BJ (cell line): Measurements from ENCODE around the gene SLC39A2. TPM values are rescaled to one million over a fixed set of nuclear protein-coding genes. Genes with fewer than 3 reads are reported as not detected.

Experiments used
- CTCF ChIA-PET: fragments of 350-600 bp; formaldehyde crosslinking; extraction: SDS; loops from one replicate; lab custom pipeline; 2021; ENCODE audit warnings: antibody characterized with exemption, inconsistent platforms; lab: Yijun Ruan, JAX
- POLR2A ChIA-PET: fragments of 300-600 bp; sonication (Branson Sonifier 250); formaldehyde crosslinking; extraction: SDS; loops from one replicate; lab custom pipeline; 2021; ENCODE audit warnings: antibody characterized with exemption; lab: Charles Lee
- DNase-seq: peaks from one replicate; pipeline ENCODE4 v3.0.0-alpha.2; 2011; ENCODE audit warnings: low read depth
- H3K27me3 ChIP-seq: 2 replicates; pipeline ENCODE4 v1.6.0; 2011; ENCODE audit warnings: low read length; ENCODE audit not compliant: control insufficient read depth, insufficient read depth
- H3K36me3 ChIP-seq: 2 replicates; pipeline ENCODE4 v1.5.1; 2011; ENCODE audit warnings: low read length; ENCODE audit not compliant: control insufficient read depth, insufficient read depth
- H3K4me3 ChIP-seq: 2 replicates; pipeline ENCODE4 v1.5.1; 2011; ENCODE audit warnings: low read depth, mild to moderate bottlenecking, control low read depth, low read length
- CTCF ChIP-seq: IDR thresholded peaks from 2 replicates; pipeline ENCODE4 v1.5.1; 2011; ENCODE audit warnings: low read depth, mild to moderate bottlenecking, control low read depth, inconsistent platforms, low read length, moderate library complexity; ENCODE audit not compliant: insufficient read depth
- polyA plus RNA-seq: library from polyadenylated mRNA; depleted of rRNA; stranded (reverse); fragments of >200 nt; gene quantifications from 2 replicates; pipeline ENCODE4 v1.2.3, GENCODE V29; 2011

SLC39A2 gene
- polyA plus RNA-seq, 1 experiment = not detected

DNA sequence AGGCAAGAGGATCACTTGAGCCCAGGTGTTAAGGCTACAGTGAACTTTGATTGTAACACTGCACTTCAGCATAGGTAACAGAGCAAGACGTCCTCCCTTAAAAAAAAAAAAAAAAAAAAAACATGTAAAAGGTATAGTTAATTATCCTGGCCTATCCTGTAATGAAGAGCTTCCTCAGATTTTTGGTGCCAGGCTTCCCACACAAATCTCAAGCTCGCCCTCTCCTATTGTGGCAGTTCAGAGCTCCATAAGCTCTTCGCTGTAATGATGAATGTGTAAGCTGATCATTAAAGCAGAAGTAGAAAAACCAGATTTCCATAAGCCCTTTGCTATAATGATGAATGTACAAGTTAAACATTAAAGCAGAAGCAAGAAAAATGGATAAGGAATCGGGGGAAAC, 2.0 kb upstream of the SLC39A2 start:
- H3K27me3 ChIP-seq = no peaks in the 10 kb centered on the region
- peaks cover 15% of the 10 kb centered on the region for H3K36me3 ChIP-seq
- ChIA-PET CTCF (interaction anchor here (1.4 to 3.3 kb wide), 5 partner anchors 9 to 95 kb away, joined by 3 to 24 read pairs (median 16); no protein-coding TSS in a partner anchor), POLR2A (no interaction called here)
- no peak for DNase-seq
- TF ChIP-seq CTCF = no peak
- H3K4me3 ChIP-seq = no peak overlapping the region

DNA sequence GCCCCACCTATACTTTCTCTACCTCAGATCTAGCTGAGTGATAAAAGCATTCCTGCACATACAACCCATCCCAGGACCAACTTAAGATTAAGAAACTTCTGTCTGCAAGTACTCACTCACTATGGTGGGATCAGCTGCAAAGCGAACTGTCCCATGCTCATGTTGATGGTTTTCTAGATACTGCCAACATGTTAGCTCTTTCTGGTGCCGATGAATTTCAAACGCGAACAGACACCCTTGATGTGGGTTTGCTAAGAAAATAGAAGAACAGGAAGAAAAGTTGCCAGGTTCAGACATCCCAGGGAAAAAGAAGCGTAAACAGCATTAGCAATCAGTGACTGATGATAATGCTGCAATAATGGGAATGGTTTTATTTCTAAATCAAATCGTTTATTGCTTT, 1.5 kb upstream of the SLC39A2 start:
- ChIA-PET POLR2A (no interaction called here), CTCF (interaction anchor here (0.7 to 3.3 kb wide), 7 partner anchors 9 to 142 kb away, joined by 3 to 24 read pairs (median 5); no protein-coding TSS in a partner anchor)
- H3K4me3 ChIP-seq = no peak overlapping the region
- no peak for DNase-seq
- peaks cover 15% of the 10 kb centered on the region for H3K36me3 ChIP-seq
- H3K27me3 ChIP-seq = no peaks in the 10 kb centered on the region
- TF ChIP-seq CTCF = no peak

GRCh38 chr14:20998139-20998538, 954 bp upstream of the SLC39A2 start:
- no peak for TF ChIP-seq CTCF
- POLR2A ChIA-PET = interaction anchor here (0.9 kb wide), 1 partner anchor 16 kb away, joined by 3 read pairs; no protein-coding TSS in a partner anchor
- no peak for DNase-seq
- H3K36me3 ChIP-seq = peaks cover 15% of the 10 kb centered on the region
- H3K27me3 ChIP-seq = no peaks in the 10 kb centered on the region
- no peak overlapping the region for H3K4me3 ChIP-seq
- CTCF ChIA-PET = interaction anchor here (0.7 to 3.3 kb wide), 8 partner anchors 8 to 142 kb away, joined by 3 to 24 read pairs (median 4); no protein-coding TSS in a partner anchor

- Histone ChIP-seq H3K27me3 (no peaks in the 10 kb centered on the region), H3K4me3 (no peak overlapping the region), H3K36me3 (peaks cover 12% of the 10 kb centered on the region)
- no peak for TF ChIP-seq CTCF
- ChIA-PET CTCF (interaction anchor here (1.1 to 7.4 kb wide), 8 partner anchors 9 to 93 kb away, joined by 3 to 82 read pairs (median 10); no protein-coding TSS in a partner anchor), POLR2A (no interaction called here)
- no peak for DNase-seq
These were observed 498 bp downstream of the SLC39A2 start for GRCh38 chr14:20999591-20999990.

- no peak overlapping the region for H3K4me3 ChIP-seq
- TF ChIP-seq CTCF = no peak
- no peak for DNase-seq
- H3K36me3 ChIP-seq = peaks cover 6% of the 10 kb centered on the region
- ChIA-PET POLR2A (no interaction called here), CTCF (interaction anchor here (1.2 to 7.4 kb wide), 4 partner anchors 13 to 46 kb away, joined by 3 to 82 read pairs (median 6); no protein-coding TSS in a partner anchor)
- no peaks in the 10 kb centered on the region for H3K27me3 ChIP-seq
These were observed 2.1 kb downstream of the SLC39A2 start for GRCh38 chr14:21001218-21001617.
